LNCaP clone FGC (cell line): ENCODE results near the gene NT5C.
A peak's percentile ranks its signal among the peaks of the same experiment; 100 is the strongest.
"Not testable (repeated sequence)": the region's sequence is repeated elsewhere in the genome, so short reads cannot be mapped to it uniquely, and the experiment has no call there.

ENCODE experiments used
- DNase-seq: peaks from one replicate; pipeline ENCODE4 v3.0.0-alpha.2; 2011; ENCODE audit warnings: low read depth
- H3K4me3 ChIP-seq: 2 replicates; pipeline ENCODE4 v1.5.1; 2011; ENCODE audit warnings: mild to moderate bottlenecking, low read depth, low read length, control low read depth
- TF ChIP-seq, protein P1 (sequence below): IDR thresholded peaks from 2 replicates; pipeline ENCODE4 v1.5.1; 2012; ENCODE audit warnings: mild to moderate bottlenecking; ENCODE audit not compliant: control insufficient read depth, insufficient read depth; ENCODE audit errors: extremely low read depth

NT5C gene

DNA sequence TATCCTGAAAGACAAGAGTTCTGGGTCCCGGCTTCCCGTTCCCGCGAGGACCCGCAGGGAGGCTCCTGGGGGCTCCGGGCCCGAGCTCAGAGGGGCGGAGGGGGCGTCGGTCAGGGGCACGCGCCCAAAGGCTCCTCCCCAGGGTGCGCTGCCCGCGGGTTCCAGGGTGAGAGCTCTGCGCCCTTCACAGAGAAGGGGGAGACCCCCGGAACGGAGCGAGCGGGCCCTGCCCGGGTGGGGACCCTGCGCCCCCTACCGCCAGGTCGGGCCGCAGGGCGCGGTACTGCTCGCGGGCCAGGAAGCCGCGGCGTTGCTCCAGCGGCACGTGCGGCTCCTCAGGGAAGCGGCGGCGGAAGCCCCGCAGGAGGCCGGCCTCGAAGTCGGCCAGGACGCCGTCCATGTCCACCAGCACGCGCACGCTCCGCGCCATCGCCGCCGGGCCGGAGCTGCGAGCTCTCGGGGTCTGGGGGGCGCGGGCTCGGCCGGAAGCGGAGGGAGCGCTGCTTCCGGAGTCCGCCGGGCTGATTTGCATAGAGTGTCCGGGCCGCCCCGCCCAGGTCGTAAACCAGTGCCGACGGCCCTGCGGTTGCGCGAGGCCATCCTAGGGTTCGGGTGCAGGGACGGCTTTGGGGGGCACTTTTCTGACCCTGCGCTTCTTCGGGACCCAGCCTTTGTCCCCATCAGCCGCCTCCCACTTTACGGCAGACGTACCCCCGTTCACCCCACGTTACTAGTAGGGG lies at the start of gene NT5C:
TSS of gene NT5C (minus strand) at position 465 of the 740 bp plus-strand sequence. CDS start at position 430, 35 bp downstream.
- TF ChIP-seq, protein P1, sequence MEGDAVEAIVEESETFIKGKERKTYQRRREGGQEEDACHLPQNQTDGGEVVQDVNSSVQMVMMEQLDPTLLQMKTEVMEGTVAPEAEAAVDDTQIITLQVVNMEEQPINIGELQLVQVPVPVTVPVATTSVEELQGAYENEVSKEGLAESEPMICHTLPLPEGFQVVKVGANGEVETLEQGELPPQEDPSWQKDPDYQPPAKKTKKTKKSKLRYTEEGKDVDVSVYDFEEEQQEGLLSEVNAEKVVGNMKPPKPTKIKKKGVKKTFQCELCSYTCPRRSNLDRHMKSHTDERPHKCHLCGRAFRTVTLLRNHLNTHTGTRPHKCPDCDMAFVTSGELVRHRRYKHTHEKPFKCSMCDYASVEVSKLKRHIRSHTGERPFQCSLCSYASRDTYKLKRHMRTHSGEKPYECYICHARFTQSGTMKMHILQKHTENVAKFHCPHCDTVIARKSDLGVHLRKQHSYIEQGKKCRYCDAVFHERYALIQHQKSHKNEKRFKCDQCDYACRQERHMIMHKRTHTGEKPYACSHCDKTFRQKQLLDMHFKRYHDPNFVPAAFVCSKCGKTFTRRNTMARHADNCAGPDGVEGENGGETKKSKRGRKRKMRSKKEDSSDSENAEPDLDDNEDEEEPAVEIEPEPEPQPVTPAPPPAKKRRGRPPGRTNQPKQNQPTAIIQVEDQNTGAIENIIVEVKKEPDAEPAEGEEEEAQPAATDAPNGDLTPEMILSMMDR: peak; percentile 71
- peak within 1 kb of the TSS; percentile 84 for H3K4me3 ChIP-seq
- no peak for DNase-seq

DNA sequence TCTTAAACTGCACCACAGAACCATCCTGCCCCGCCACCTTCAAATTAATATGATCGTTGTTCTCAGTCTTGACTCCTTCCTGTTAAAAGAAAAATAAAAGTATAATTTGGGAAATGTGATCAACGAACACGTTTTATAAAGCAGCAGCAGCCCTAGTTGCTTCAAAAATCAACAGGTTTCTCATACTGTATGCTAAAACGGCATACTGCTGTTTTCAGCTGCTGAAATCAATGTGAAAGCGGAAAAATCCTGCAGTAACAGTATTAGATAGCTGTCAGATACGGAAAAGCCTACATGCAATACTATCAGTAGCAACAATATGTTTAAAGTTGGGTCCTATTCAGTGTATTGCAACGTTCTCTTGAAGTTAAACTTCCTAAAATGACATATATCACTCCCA lies 49.6 kb upstream of the NT5C start:
- H3K4me3 ChIP-seq: peak overlapping the region; percentile 94
- TF ChIP-seq, protein P1: no peak

DNA sequence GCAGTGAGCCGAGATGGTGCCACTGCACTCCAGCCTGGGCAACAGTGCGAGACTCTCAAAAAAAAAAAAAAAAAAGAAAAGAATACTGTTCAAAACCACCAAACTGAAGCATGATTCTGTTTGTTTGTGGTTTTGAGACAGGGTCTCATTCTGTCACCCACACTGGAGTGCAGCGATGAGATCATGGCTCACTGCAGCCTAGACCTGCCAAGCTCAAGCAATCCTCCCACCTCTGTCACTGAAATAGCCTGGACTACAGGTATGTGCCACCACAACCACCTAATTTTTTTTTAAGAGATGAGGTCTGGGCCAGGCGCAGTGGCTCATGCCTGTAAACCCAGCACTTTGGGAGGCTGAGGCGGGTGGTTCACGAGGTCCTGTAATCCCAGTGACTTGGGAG lies 46.9 kb upstream of the NT5C start:
- TF ChIP-seq, protein P1: no peak
- H3K4me3 ChIP-seq: no peak overlapping the region
- no peak for DNase-seq

More for the DNA sequence above, 49.6 kb upstream of the NT5C start:
- DNase-seq: no peak

DNA sequence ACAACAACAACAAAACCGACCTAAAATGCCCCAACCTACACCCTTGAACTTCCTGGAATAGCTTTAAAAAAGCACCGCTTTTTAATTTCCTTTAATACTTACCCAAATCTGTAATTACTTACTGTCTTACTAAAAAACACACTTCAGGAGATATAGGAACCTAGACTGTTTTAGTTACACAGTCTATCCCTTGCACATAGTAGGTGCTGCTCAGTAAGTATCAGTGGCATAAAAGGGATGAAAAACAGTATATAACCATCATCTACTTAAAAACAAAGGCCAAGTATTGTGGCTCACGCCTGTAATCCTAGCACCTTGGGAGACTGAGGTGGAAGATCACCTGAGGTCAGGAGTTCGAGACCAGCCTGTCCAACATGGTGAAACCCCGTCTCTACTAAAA lies 45.1 kb upstream of the NT5C start:
- TF ChIP-seq, protein P1: no peak
- no peak overlapping the region for H3K4me3 ChIP-seq
- DNase-seq: no peak

DNA sequence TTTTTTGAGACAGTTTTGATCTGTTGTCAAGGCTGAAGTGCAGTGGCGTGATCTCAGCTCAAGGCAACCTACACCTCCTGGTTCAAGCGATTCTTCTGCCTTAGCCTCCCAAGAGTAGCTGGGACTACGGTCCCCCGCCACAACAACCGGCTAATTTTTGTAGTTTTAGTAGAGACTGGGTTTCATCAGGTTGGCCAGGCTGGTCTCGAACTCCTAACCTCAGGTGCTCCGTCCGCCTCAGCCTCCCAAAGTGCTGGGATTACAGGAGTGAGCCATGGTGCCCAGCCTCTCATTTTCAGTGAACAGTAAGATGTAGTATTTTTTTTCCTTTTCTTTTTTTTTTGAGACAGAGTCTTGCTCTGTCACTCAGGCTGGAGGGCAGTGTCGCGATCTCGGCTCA lies 43.5 kb upstream of the NT5C start:
- TF ChIP-seq, protein P1: no peak
- no peak for DNase-seq
- H3K4me3 ChIP-seq: no peak overlapping the region

DNA sequence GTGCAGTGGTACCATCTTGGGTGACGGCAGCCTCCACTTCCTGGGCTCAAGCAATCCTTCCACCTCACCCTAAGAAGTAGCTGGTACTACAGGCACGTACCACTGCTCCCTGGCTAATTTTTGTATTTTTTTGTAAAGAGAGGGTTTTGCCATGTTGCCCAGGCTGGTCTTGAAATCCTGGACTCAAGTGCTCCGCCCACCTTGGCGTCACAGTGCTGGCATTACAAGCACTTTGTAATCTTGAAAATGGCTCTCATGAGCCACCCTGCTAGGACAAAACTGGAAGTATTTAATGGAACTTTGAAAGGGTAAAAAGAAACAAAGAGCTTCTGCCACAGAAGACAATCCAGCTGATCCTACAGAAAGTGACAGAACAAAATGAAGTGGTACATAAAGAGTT lies 42.0 kb upstream of the NT5C start:
- no peak overlapping the region for H3K4me3 ChIP-seq
- no peak for DNase-seq
- TF ChIP-seq, protein P1: no peak

DNA sequence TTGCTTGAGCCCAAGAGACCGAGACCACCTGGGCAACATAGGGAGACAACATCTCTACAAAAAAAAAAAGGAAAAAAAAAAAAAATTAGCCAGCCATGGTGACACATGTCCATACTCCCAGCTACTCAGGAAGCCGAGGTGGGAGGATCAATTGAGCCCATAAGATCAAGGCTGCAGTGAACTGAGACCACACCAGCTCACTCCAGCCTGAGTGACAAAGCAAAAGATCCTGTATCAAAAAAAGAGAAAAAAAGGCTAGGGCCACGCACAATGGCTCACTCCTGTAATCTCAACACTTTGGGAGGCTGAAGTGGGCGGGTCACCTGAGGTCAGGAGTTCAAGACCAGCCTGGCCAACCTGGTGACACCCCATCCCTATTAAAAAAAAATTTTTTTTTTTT lies 37.5 kb upstream of the NT5C start:
- DNase-seq: no peak
- TF ChIP-seq, protein P1: no peak
- H3K4me3 ChIP-seq: no peak overlapping the region

DNA sequence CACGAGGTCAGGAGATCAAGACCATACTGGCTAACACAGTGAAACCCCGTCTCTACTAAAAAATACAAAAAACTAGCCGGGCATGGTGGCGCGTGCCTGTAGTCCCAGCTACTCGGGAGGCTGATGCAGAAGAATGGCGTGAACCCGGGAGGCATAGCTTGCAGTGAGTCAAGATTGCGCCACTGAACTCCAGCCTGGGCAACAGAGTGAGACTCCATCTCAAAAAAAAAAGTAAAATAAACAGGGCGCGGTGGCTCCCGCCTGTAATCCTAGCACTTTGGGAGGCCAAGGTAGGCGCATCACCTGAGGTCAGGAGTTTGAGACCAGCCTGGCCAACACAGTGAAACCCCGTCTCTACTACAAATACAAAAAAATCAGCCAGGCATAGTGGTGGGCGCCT lies 33.1 kb upstream of the NT5C start:
- H3K4me3 ChIP-seq, DNase-seq: not testable (repeated sequence)
